ENCODE measurements around the gene JAKMIP2.
"Not testable (repeated sequence)": the region's sequence is repeated elsewhere in the genome, so short reads cannot be mapped to it uniquely, and the experiment has no call there.

The JAKMIP2 gene

GRCh38 chr5:147830035-147830434, 47.5 kb upstream of the JAKMIP2 start:
- TF ChIP-seq ESRRG (CRISPR knock-in tag; IDR thresholded peaks at IDR 0.05) (no peak), ZNF8 (CRISPR knock-in tag; IDR thresholded peaks at IDR 0.05) (no peak), CSRNP3 (CRISPR knock-in tag; IDR thresholded peaks at IDR 0.05) (no peak), ZFP30 (CRISPR knock-in tag; IDR thresholded peaks at IDR 0.05) (no peak), PPARA (CRISPR knock-in tag; IDR thresholded peaks at IDR 0.05; ENCODE audit: borderline replicate concordance) (no peak), GLIS3 (CRISPR knock-in tag; IDR thresholded peaks at IDR 0.05) (no peak), ISL1 (CRISPR knock-in tag; IDR thresholded peaks at IDR 0.05) (no peak), CSDC2 (CRISPR knock-in tag; IDR thresholded peaks at IDR 0.05) (no peak), PATZ1 (CRISPR knock-in tag; IDR thresholded peaks at IDR 0.05; ENCODE audit: borderline replicate concordance) (no peak), SNAI2 (CRISPR knock-in tag; IDR thresholded peaks at IDR 0.05) (no peak), ZFP3 (CRISPR knock-in tag; IDR thresholded peaks at IDR 0.05) (no peak), TOX (CRISPR knock-in tag; IDR thresholded peaks at IDR 0.05; ENCODE audit: borderline replicate concordance) (no peak), TSHZ2 (CRISPR knock-in tag; IDR thresholded peaks at IDR 0.05) (no peak), ZNF70 (CRISPR knock-in tag; IDR thresholded peaks at IDR 0.05) (no peak), ZNF565 (CRISPR knock-in tag; conservative IDR thresholded peaks at IDR 0.05; ENCODE audit: low read depth) (no peak), ARNTL (CRISPR knock-in tag; IDR thresholded peaks at IDR 0.05; ENCODE audit: borderline replicate concordance, low read depth) (no peak), ZC3H10 (CRISPR knock-in tag; IDR thresholded peaks at IDR 0.05) (no peak), BACH2 (CRISPR knock-in tag; IDR thresholded peaks at IDR 0.05; ENCODE audit: borderline replicate concordance) (no peak)
- TF ChIP-seq, protein P1, sequence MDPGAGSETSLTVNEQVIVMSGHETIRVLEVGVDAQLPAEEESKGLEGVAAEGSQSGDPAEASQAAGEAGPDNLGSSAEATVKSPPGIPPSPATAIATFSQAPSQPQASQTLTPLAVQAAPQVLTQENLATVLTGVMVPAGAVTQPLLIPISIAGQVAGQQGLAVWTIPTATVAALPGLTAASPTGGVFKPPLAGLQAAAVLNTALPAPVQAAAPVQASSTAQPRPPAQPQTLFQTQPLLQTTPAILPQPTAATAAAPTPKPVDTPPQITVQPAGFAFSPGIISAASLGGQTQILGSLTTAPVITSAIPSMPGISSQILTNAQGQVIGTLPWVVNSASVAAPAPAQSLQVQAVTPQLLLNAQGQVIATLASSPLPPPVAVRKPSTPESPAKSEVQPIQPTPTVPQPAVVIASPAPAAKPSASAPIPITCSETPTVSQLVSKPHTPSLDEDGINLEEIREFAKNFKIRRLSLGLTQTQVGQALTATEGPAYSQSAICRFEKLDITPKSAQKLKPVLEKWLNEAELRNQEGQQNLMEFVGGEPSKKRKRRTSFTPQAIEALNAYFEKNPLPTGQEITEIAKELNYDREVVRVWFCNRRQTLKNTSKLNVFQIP (CRISPR knock-in tag; IDR thresholded peaks at IDR 0.05; ENCODE audit: borderline replicate concordance, low read depth), result no peak
- ATAC-seq, result no peak

- ATAC-seq, result not testable (repeated sequence)
Measured at GRCh38 chr5:147827017-147827416, 44.5 kb upstream of the JAKMIP2 start.

GRCh38 chr5:147826361-147826760, 43.8 kb upstream of the JAKMIP2 start:
- no peak for TF ChIP-seq CREB5 (CRISPR knock-in tag; IDR thresholded peaks at IDR 0.05; ENCODE audit: low read depth)
- TF ChIP-seq, protein P1 (CRISPR knock-in tag; IDR thresholded peaks at IDR 0.05; ENCODE audit: borderline replicate concordance, low read depth), result no peak
- TF ChIP-seq ZFP30 (CRISPR knock-in tag; IDR thresholded peaks at IDR 0.05), result no peak
- no peak for TF ChIP-seq GLIS3 (CRISPR knock-in tag; IDR thresholded peaks at IDR 0.05)
- TF ChIP-seq ARNTL (CRISPR knock-in tag; IDR thresholded peaks at IDR 0.05; ENCODE audit: borderline replicate concordance, low read depth), result no peak
- TF ChIP-seq TOX (CRISPR knock-in tag; IDR thresholded peaks at IDR 0.05; ENCODE audit: borderline replicate concordance), result no peak
- TF ChIP-seq CSDC2 (CRISPR knock-in tag; IDR thresholded peaks at IDR 0.05), result no peak
- TF ChIP-seq TCF4 (CRISPR knock-in tag; IDR thresholded peaks at IDR 0.05; ENCODE audit: borderline replicate concordance), result no peak
- TF ChIP-seq SNAI2 (CRISPR knock-in tag; IDR thresholded peaks at IDR 0.05), result no peak
- no peak for TF ChIP-seq ZC3H10 (CRISPR knock-in tag; IDR thresholded peaks at IDR 0.05)
- TF ChIP-seq ZNF565 (CRISPR knock-in tag; conservative IDR thresholded peaks at IDR 0.05; ENCODE audit: low read depth), result no peak
- TF ChIP-seq OSR1 (CRISPR knock-in tag; IDR thresholded peaks at IDR 0.05), result no peak
- no peak for TF ChIP-seq PPARA (CRISPR knock-in tag; IDR thresholded peaks at IDR 0.05; ENCODE audit: borderline replicate concordance)
- TF ChIP-seq ZNF8 (CRISPR knock-in tag; IDR thresholded peaks at IDR 0.05), result no peak
- no peak for TF ChIP-seq RARB (CRISPR knock-in tag; IDR thresholded peaks at IDR 0.05)
- TF ChIP-seq ISL1 (CRISPR knock-in tag; IDR thresholded peaks at IDR 0.05), result no peak
- no peak for TF ChIP-seq PATZ1 (CRISPR knock-in tag; IDR thresholded peaks at IDR 0.05; ENCODE audit: borderline replicate concordance)
- ATAC-seq, result no peak

All from SK-N-SH treated with all-trans-retinoic acid at 6 μM for 48 hours (cell line).